Esophagus squamous epithelium (tissue), 4 donors: Measurements from ENCODE around the gene TTLL3.

Source experiments
- CTCF ChIP-seq, 6 experiments: fragments of 450-650 bp in 4 of 6; fragments of 200-600 bp in 2 of 6; sonication (generic) in 2 of 6; IDR thresholded peaks; one replicate each; pipeline ENCODE4 v1.5.1; 2016 to 2019; ENCODE audit warnings: antibody characterized with exemption in 6 of 6, mild to moderate bottlenecking in 4 of 6, moderate library complexity in 4 of 6
- POLR2A ChIP-seq, 4 donors: fragments of 450-650 bp; IDR thresholded peaks; one replicate each; pipeline ENCODE4 v1.6.1; 2017; ENCODE audit warnings: antibody characterized with exemption in 4 of 4, mild to moderate bottlenecking in 4 of 4, moderate library complexity in 3 of 4

DNA sequence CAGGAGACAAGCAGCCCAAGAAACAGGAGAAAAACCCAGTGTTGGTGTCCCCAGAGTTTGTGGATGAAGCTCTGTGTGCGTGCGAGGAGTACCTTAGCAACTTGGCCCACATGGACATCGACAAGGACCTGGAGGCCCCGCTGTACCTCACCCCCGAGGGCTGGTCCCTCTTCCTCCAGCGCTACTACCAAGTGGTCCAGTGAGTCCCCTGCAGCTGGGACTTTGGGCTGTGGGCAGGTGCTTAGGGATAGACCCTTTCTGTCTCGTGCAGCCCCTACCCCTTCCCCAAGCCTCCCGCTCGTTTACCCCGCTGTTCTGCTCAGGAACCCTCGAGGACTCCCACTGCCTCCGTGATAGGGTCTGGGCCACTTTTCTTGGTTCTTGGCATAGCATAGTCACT lies 10.5 kb downstream of the TTLL3 start:
- TF ChIP-seq POLR2A (IDR thresholded peaks at IDR 0.05) (no peak), CTCF (IDR thresholded peaks at IDR 0.05) (no peak)
